ENCODE results near the gene RNF212B.

The RNF212B gene

GRCh38 chr14:23307687-23308644 lies 70.2 kb downstream of the RNF212B start:
- TF ChIP-seq, protein P1, sequence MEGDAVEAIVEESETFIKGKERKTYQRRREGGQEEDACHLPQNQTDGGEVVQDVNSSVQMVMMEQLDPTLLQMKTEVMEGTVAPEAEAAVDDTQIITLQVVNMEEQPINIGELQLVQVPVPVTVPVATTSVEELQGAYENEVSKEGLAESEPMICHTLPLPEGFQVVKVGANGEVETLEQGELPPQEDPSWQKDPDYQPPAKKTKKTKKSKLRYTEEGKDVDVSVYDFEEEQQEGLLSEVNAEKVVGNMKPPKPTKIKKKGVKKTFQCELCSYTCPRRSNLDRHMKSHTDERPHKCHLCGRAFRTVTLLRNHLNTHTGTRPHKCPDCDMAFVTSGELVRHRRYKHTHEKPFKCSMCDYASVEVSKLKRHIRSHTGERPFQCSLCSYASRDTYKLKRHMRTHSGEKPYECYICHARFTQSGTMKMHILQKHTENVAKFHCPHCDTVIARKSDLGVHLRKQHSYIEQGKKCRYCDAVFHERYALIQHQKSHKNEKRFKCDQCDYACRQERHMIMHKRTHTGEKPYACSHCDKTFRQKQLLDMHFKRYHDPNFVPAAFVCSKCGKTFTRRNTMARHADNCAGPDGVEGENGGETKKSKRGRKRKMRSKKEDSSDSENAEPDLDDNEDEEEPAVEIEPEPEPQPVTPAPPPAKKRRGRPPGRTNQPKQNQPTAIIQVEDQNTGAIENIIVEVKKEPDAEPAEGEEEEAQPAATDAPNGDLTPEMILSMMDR (conservative IDR thresholded peaks at IDR 0.05), result no peak
- H3K27ac ChIP-seq, result peak overlapping the region; percentile 87; the same call in 1 of the 2 replicates

DNA sequence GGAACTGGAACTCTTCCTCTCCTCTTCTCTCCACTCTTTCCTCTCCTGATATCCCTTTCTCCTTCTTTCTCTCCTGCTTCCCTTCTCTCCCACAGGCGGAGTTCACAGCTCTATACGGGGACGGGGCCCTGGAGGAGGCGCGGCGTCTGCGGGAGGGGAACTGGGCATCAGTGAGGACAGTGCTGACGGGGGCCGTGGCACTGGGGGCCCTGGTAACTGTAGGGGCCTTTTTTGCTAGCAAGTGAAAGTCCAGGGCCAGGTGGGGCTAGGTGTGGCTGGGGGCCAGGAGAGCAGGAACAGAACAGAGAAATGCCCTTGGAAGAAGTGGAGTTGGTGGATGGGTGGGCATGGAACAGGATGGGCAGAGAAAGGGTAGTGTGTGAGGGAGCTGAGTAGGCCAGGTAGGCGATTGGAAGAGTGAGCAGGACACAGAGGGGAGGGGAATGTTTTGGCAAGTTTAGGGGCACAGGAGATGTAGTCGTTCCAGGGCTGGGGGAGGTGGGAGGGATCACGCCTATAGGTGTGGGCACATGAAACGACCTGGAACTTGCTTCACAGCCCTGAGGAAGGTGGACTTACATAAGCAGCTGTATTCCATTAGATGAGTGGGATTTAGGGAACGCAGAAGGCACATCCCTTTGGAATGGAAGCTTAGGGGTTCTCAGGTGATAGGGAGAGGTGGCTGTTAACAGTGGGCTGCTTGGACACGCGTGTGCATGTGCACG lies 71.1 kb downstream of the RNF212B start:
- peak overlapping the region; percentile 87; the same call in 1 of the 2 replicates for H3K27ac ChIP-seq
- TF ChIP-seq, protein P1 (conservative IDR thresholded peaks at IDR 0.05), result no peak

- TF ChIP-seq, protein P1 (conservative IDR thresholded peaks at IDR 0.05), result no peak
- H3K27ac ChIP-seq, result no peak overlapping the region
These were observed 72.8 kb downstream of the RNF212B start for GRCh38 chr14:23310546-23310945.

GRCh38 chr14:23316300-23316699 lies 78.6 kb downstream of the RNF212B start:
- no peak overlapping the region for H3K27ac ChIP-seq
- TF ChIP-seq, protein P1 (conservative IDR thresholded peaks at IDR 0.05), result no peak

GRCh38 chr14:23319746-23320583 lies 82.2 kb downstream of the RNF212B start:
- TF ChIP-seq, protein P1 (conservative IDR thresholded peaks at IDR 0.05), result no peak
- peak overlapping the region; percentile 94 for H3K27ac ChIP-seq

DNA sequence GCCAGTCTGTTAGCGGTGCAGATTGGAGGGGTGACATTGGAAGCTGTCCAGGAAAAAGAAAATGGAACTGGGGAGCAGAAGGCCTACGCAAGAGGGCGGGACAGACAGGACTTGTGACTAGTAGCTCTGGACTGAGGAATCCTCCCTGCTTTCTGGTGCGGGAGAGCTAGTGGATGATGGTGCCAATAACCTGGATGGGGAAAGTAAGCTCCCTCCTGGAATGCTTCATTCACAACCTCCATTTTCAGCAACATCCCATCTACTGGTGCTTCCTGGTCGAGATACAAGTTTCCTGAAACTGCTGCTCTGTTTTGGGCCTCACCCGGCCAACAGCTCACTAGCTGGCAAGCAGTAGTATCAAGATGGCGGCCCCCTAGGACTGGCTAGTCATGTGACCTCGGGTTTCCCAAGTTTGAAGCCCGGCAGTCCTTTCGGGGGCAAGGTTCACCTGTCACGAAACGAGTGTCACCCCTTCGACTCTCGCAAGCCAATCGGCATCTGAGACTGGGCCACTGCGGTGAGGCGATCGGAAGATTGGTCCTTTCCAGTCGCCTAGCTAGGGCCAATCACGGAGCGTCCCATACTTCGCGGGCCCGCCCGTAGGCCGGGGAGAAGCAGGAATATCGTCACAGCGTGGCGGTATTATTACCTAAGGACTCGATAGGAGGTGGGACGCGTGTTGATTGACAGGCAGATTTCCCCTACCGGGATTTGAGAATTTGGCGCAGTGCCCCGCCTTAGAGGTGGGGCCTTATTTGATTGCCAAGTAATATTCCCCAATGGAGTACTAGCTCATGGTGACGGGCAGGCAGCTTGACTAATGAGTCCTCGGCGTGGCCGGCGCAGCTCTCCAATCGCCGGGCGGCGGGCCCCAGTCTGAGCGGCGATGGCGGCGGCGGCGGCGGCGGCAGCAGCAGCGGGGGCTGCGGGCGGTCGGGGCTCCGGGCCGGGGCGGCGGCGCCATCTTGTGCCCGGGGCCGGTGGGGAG lies 83.1 kb downstream of the RNF212B start, which contains the start of gene PABPN1:
Gene PABPN1, plus strand, starts transcription at position 874 of the 988 bp plus-strand sequence. Its CDS starts 13 bp downstream, at position 887.
- H3K27ac ChIP-seq, result peak within 1 kb of the TSS; percentile 94
- TF ChIP-seq, protein P1 (conservative IDR thresholded peaks at IDR 0.05), result no peak

Data from VCaP (cell line).